DLD1 (cell line): ENCODE data around the gene RNASEH2A.

Experiments used
- in situ Hi-C: cut with HindIII; loops from 2 replicates; pipeline ENCODE4 v1.10.0; 2017; ENCODE audit warnings: low sequenced_read_pairs

The RNASEH2A gene

GRCh38 chr19:12856653-12857052, 50.3 kb downstream of the RNASEH2A start:
- in situ Hi-C loops, result no loop called here

DNA sequence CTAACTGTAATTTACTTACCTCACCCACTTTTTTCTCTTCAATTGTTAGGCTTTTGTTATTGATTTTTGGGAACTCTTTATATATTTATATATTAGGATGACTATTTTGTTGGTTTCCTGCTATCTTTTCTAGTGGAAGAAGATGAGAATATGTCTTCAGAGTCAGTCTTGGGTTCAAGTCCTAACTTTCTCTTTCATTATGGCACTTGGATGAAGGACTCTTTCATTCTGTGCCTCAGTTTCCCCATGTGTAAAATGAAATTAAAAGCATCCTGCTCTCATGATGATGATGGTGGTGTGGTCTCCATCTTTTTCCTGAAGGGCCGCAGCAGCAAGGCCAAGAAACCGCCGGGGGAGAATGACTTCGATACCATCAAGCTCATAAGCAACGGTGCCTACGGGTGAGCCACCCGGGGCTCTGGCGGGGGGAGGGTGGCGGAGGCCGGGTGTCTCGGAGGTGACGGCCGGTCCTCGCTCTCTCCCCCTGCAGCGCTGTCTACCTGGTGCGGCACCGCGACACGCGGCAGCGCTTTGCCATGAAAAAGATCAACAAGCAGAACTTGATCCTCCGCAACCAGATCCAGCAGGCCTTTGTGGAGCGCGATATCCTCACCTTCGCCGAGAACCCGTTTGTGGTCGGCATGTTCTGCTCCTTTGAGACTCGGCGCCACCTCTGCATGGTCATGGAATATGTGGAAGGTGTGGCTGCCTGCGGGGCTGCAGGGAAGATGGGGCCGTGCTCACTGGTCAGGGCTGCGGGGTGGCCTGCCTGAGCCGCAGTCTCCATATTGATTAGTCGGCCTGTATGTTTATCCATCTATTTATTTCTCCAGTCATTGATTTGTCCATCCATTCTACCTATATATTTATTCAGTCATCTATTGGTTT, 51.9 kb downstream of the RNASEH2A start:
- in situ Hi-C loops, result no loop called here

GRCh38 chr19:12859546-12859945, 53.2 kb downstream of the RNASEH2A start:
- in situ Hi-C loops, result no loop called here
